AG10803 (cell line): Measurements from ENCODE around the gene SWT1.

ENCODE experiments used
- DNase-seq: peaks from one replicate; pipeline ENCODE4 v3.0.0; 2010; ENCODE audit warnings: low read depth
- H3K4me3 ChIP-seq: 2 replicates; pipeline ENCODE4 v1.5.1; 2011; ENCODE audit warnings: mild to moderate bottlenecking, low read length, control low read depth
- TF ChIP-seq, protein P1 (sequence below): conservative IDR thresholded peaks from 2 replicates; pipeline ENCODE4 v1.5.1; 2011; ENCODE audit warnings: mild to moderate bottlenecking, low read length, control low read depth, inconsistent platforms

SWT1 gene

DNA sequence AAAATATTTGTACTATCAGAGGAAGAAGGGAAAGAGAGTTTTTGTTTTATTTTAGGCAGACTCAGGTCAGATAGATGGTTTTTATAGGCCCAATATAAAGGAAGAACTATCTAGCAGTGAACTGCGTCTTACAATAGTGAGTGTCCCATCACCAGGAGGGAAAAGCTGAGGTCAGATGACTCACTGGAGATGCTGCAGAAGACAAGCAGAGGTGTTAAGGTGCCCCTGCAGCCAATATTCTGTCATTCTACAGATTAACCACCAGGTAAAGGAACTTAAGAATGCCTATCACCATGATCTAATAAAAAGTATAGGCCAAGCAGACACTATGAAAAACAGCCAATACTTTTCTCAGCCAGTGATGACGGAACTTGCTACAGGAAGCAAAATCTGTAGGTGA, 130.5 kb downstream of the SWT1 start:
- no peak overlapping the region for H3K4me3 ChIP-seq
- TF ChIP-seq, protein P1, sequence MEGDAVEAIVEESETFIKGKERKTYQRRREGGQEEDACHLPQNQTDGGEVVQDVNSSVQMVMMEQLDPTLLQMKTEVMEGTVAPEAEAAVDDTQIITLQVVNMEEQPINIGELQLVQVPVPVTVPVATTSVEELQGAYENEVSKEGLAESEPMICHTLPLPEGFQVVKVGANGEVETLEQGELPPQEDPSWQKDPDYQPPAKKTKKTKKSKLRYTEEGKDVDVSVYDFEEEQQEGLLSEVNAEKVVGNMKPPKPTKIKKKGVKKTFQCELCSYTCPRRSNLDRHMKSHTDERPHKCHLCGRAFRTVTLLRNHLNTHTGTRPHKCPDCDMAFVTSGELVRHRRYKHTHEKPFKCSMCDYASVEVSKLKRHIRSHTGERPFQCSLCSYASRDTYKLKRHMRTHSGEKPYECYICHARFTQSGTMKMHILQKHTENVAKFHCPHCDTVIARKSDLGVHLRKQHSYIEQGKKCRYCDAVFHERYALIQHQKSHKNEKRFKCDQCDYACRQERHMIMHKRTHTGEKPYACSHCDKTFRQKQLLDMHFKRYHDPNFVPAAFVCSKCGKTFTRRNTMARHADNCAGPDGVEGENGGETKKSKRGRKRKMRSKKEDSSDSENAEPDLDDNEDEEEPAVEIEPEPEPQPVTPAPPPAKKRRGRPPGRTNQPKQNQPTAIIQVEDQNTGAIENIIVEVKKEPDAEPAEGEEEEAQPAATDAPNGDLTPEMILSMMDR, result no peak
- DNase-seq, result no peak

DNA sequence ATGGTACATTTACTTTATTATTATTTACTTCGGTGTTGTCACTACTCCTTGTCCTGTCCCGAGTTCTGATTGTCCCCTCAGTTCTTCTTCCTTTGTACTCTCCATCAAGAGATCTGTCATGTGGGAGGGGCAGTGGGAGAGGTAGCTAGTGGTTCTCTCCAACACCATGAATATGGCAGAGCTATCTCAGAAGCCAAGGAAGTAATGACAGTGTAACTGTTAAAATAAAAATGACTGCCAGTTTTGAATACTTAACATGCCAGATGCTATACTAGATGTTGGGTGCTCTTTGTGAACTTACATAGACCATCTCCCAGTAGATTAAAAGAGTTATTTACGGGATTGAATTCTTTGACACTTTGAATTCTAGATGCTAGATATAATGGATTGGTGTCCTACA, 131.5 kb downstream of the SWT1 start:
- DNase-seq, result no peak
- no peak overlapping the region for H3K4me3 ChIP-seq
- TF ChIP-seq, protein P1, result no peak

DNA sequence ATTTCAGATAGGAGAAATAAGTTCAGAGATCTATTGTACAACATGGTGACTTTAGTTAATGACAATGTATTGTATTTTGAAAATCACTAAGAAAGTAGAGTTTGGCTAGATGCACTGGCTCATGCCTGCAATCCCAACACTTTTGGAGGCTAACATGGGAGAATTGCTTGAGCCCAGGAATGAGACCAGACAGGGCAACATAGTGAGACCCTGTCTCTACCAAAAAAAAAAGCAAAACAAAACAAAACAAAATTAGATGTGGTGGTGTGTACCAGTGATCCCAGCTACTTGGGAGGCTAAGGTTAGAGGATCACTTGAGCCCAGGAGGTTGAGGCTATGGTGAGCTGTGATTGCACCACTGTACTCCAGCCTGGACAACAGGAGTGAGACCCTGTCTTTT, 132.9 kb downstream of the SWT1 start:
- TF ChIP-seq, protein P1, result no peak
- no peak overlapping the region for H3K4me3 ChIP-seq
- no peak for DNase-seq

DNA sequence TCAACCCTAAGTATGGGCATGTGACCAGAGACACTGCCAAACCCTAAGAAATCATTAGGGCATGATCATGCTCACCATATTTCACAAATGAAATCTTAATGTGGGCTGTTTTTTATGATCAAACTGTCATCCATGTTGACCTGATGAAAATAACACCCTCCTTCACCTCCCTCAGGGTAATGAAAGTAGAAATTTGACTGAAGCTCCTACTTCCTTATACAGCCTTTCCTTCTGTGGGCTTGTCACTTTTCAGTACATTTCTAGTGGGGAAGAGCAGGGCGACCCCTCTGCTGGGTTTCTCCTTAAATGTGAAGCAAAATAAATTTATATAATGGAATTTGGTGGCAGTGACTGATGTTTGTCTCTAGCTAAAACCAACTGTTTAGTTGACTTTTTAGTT, 134.2 kb downstream of the SWT1 start:
- no peak overlapping the region for H3K4me3 ChIP-seq
- TF ChIP-seq, protein P1, result no peak
- no peak for DNase-seq

DNA sequence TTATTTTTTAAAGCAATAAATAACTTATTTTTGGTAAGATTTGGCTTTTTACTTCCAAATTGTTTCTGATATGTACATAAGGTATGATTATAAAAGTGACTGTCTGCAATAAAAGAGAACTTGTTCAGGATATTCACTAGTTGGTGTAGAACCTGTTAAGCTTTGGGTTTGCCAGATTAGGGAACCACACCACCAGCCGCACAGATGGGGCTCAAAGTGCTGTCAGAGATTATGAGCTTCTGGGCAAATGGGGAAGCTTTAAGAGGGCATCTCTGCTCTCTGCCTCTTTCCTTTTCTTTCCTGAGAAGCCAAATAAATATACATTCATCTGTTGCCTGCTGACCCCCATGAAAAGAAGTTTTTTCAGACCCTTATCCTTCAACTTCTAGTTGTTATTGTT, 134.7 kb downstream of the SWT1 start:
- DNase-seq, result no peak

DNA sequence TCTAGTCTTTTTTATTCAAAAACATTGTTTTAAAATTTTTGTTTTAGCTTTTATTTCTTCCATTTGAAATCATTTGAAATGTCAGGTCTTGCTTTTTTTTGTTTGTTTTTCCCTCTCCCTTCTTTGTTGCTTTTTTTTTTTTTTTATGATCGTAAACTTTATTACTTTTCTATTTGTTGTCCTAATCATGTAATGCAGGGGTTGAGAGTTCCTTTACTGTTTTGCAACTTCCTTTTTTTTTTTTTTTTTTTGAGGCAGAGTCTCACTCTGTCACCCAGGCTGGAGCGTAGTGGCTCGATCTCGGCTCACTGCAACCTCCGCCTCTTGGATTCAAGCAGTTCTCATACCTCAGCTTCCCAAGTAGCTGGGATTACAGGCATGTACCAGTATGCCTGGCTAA, 135.3 kb downstream of the SWT1 start:
- DNase-seq, result no peak
- H3K4me3 ChIP-seq, result no peak overlapping the region
- TF ChIP-seq, protein P1, result no peak

More for the DNA sequence above, 134.7 kb downstream of the SWT1 start:
- no peak overlapping the region for H3K4me3 ChIP-seq
- TF ChIP-seq, protein P1, result no peak

DNA sequence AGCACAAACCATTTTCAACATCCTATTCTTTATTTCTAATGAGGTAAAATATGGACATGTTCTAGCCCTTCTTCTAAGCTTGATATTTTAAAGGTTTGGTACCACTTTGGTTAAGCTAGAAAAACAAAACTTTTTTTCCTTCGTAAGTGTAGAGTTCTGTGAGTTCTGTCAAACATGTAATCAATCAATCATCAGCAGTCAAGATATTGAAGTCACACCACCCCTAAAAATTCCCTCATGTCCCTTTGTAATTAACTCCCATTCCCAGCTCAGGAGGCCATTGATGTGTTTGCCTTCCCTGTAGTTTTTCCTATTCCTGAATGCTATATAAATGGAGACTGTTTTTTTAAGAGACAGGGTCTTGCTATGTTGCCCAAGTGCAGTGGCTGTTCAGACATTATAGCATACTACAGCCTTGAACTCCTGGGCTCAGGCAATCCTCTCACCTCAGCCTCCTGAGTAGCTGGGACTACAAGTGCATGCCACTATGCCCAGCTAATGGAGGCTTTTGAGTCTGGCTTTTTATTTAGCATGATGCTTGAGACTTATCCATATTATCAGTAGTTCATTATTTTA, 137.1 kb downstream of the SWT1 start:
- H3K4me3 ChIP-seq, result no peak overlapping the region
- TF ChIP-seq, protein P1, result no peak
- DNase-seq, result no peak
